Stimulated activated naive CD4-positive, alpha-beta T cell treated with Interleukin-2 at 50 U/mL for 16 hours (primary cell): Measurements from ENCODE around the gene PDZD2.
"Not testable (repeated sequence)": the region's sequence is repeated elsewhere in the genome, so short reads cannot be mapped to it uniquely, and the experiment has no call there.

Source experiments
- DNase-seq: peaks from one replicate; lab custom pipeline; 2025; lab: John Stamatoyannopoulos, UW

Gene PDZD2

DNA sequence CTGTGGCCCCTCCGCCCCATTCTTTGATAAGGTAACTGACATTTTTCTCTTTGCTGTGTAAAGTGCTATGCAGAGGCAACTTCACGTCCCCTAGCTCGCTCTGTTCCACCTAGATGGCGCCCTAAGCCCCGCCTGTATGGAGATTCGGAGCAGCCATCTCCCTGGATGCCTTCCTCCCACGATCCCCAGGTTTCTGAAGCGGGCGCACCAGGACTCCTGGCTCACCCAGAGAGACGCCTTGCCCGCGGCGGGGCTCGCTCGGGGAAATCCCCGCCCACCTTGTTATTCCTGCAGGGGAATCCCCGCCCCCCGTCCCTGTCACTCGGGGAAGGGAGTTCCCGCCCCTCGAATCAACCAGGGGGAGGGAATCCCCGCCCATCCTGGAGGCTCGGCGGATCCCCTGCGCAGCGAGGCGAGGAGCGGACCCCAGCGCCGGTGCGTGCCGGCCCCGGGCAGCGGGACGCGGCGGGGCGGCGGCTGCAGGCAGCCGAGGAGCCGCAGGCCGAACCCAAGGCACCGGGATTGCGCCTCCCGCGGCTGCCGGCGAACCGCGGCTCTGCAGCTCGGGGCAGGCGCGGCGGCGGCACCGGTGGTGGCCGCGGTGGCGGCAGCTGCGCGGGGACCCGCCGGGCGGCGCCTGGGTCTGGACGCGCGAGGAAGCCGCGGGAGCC is at the start of gene PDZD2:
PDZD2 (plus strand) TSS at position 384 of the 671 bp plus-strand sequence.
- peak; percentile 76 for DNase-seq

- DNase-seq = no peak
Observed at GRCh38 chr5:31593665-31594064, 45.3 kb upstream of the PDZD2 start.

DNA sequence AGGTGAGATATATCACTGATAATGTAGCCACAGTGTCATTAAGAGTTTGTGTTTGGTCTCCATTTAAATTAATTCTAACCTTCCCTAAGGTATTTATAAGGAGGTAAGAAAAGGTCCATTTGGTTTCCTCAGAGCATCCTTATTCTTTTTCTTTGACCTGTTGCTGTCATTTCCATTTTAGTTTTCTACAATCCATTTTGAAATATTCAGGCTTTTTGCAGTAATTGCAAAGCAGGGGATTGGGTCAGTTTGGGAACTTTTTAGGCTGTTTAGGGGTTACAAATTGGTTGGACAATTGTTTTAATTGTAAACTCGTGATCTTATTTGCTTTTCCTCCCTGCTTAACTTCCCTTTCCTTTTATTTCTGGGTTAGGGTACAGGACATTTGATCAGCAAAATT is 42.6 kb upstream of the PDZD2 start:
- DNase-seq = no peak

GRCh38 chr5:31598640-31599611 is 40.0 kb upstream of the PDZD2 start:
- no peak for DNase-seq

DNA sequence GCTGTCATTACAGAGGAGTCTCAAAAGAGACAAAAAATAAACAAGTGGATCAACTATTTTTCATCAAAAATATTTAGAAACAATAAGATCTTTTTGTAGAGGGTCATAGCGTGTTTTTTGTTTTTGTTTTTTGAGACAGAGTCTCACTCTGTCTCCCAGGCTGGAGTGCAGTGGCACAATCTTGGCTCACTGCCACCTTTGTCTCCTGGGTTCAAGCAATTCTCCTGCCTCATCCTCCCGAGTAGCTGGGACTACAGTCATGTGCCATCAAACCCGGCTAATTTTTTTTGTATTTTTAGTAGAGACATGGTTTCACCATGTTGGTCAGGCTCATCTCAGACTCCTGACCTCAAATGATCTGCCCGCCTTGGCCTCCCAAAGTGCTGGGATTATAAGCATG is 36.6 kb upstream of the PDZD2 start:
- DNase-seq = not testable (repeated sequence)

GRCh38 chr5:31604240-31604639 is 34.7 kb upstream of the PDZD2 start:
- DNase-seq = no peak

DNA sequence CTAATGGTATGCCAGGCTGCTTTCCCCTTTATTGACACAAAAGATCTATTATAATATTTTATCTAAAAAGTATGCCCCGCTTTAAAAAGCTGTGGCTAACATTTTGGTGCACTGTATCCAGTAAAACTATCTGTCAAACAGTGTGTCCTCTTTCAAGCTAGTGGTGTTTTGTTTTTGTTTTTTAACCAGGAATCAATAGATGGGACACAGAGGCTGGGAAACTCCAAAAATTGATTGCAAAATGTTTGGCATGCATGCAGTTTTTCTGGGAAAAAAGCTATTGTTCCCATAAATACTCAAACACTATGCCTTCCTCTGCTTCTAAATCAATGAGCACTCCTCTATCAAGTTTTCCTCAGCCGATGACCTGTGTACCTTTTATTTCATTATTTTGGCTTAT is 34.3 kb upstream of the PDZD2 start:
- no peak for DNase-seq

DNA sequence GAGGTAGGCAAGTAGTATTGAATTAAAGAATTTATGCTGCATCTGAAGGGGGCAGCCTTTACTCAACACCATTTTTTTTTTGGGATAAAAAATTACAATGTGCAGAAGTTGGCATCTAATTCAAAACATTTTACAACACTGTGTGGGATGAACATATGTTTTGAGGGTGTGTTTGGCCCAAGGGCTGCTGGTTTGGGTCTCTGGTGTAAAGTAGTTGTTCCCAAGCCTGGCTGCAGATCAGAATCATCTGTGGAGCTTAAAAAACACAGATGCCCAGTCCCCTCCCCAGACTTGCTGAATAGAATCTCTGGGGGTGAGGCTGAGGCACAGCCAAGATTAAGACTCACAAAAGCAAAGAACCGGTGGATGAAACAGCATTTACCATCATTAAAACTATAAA is 33.0 kb upstream of the PDZD2 start:
- DNase-seq = no peak

- DNase-seq = no peak
Observed at GRCh38 chr5:31607546-31607945, 31.4 kb upstream of the PDZD2 start.

DNA sequence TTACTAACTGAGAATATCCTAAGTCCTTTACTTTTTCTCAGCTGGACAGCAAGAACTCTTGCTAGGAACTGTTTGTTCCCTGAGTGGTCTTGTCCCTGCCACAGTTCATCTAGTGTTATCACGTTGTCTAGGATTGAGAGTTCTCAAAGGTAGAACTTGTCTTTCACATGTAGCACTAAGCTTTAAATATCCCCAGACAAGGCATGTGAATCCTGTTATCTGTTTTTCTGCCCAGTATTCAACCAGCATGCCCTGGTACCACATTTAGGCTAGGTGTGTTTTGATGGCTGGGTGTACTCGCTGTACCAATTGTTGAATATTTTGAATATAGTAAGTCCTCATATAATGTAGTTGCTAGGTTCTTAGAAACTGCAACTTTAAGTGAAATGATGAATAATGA is 27.9 kb upstream of the PDZD2 start:
- DNase-seq = no peak

GRCh38 chr5:31613651-31614050 is 25.3 kb upstream of the PDZD2 start:
- DNase-seq = no peak

- no peak for DNase-seq
Observed at GRCh38 chr5:31614151-31615020, 24.5 kb upstream of the PDZD2 start.

GRCh38 chr5:31617867-31618266 is 21.1 kb upstream of the PDZD2 start:
- DNase-seq = no peak

DNA sequence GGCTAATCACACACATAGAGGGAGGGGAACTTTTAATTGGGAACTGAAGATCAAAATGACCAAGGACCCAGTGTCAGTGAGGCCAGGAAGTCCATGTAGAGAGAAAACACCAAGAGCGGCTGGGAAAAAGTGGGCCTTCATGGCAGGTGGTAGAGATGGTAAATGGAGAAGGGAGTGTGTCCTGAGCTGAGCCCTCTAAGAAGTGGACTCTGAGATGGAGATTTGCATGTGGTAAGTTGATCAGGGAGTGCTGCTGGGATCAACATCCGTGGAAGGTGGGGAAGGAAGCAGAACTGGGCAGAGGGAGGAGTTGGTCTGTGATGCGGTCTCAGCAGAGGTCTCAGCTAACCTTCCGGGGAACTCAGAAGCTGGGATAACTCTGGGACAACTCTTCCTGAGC is 18.9 kb upstream of the PDZD2 start:
- no peak for DNase-seq

- DNase-seq = no peak
Observed at GRCh38 chr5:31623249-31623648, 15.7 kb upstream of the PDZD2 start.

DNA sequence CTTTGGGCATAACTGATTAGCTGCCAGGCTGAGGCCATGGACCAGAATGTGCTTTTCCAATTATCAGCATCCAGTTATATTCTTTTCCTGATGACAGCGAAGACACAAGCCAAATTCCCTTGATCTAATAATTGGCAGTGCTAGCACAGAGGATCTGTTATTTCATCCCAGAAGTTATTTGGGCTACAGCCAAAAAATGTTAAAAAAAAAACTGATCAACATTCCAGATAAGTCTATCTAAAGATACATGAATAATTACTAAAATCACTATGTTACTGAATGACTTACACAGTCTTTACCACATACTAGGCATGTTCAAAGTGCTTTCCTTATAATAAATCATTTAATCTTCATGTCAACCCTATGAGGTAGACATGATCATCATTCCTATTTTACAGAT is 13.5 kb upstream of the PDZD2 start:
- no peak for DNase-seq

DNA sequence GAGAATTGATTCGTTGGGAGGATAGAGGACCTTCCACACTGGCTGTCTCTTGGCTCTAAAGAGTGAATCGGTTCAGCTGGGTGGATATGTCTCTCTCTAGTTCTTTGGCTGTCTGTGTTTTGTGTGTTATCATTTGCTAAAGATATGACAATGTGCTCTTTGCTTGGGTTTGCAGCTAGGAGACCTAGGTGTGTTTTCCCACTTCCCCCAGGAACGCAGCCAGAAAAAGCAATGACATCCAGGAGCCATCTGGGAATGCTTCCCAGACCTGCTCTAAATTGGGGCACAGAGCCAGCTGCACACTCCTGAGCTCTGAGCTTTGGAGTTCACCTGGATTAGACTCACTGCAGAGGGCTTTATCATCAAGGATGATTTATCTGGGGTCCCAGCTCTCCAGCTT is 12.8 kb upstream of the PDZD2 start:
- no peak for DNase-seq

GRCh38 chr5:31626604-31627234 is 12.2 kb upstream of the PDZD2 start:
- DNase-seq = no peak

DNA sequence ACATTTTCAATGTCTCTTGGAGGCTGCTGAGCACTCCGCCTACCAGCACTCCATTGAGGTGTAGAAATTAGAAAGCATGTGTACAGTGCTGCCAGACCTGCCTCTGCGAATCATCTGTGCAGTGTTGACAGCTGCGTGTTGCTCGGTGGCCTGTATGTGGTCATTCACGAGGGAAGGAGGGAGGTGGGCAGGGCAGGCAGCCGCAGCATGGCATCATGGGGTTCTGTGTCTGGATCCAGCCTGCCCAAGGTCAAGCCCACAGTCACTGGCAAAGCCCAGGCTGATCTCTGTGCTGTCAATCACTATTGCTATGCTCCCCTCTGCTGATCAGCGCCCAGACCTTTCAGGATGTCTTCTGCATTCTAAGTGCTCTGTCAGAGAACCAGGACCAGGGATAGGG is 8.0 kb upstream of the PDZD2 start:
- DNase-seq = no peak

- no peak for DNase-seq
Observed at GRCh38 chr5:31632460-31632859, 6.5 kb upstream of the PDZD2 start.

GRCh38 chr5:31635446-31635845 is 3.5 kb upstream of the PDZD2 start:
- no peak for DNase-seq

DNA sequence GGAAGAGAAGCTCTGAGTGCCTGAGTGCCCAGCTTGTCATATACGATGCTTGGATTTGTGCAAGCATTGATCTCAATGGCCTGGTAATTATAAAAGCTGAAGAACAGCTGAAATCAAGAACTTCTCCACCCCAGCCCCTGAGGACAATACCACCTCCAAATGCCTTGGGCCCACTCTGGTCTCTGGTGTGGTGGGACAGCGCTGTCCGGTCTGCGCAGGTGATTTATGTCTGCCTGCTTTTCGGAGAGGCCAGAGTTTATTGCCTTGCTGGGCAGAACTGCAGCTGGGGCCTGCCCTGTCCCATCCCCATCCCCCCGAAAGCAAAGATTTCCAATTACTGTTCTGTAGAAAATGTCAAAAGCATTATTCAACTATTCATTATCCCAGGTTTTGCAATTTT is 1.1 kb upstream of the PDZD2 start:
- DNase-seq = no peak
